ENCODE measurements around the gene PFN3.

PFN3 gene

DNA sequence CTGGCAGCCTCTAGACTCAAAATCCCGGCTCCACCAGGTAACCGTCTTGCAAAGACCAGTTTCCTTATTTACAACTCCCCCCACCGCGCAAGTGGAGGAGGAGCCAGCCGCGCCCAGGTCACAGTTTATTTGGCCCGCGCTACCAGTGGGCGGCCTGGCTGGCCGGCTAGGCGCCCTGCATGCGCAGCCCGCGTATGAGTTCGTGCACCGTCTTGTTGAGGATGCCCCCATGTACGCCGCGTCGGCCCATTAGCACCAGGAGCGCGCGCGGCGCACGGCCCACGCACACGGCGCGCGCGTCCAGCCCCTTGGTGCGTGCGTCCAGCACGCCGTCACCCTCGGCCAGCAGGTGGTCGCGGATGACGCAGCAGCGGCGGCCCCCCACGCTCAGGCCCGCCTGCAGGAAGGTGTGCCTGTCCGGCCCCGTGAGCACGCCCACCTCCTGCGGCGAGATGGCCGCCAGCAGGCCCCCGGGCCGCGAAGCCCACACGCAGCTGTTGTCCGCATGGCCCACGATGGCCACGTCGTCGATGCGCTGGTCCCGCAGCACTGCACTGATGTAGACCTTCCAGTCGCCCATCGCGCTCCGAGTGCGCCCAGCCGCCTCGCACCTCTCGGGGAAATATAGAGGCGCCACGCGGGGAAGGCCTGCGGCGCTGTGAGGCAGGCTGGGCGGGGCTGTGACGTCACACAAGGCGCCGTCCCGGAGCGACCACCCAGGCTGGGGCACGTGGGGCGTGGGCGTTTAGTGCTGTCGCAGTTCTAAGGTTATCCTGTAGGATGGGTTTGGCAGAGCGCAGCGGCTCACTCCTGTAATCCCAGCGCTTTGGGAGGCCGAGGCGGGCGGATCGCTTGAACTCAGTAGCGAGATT, at the start of gene PFN3:
TSS of gene PFN3 (minus strand) at position 665 of the 872 bp plus-strand sequence. CDS start at position 580, 85 bp downstream.
- no peak for FAIRE-seq
- DNase-seq (ENCODE audit: low spot score), result no peak

- no peak for DNase-seq (ENCODE audit: low spot score)
- no peak for FAIRE-seq
Observed at GRCh38 chr5:177449140-177450061, 48.9 kb upstream of the PFN3 start.

DNA sequence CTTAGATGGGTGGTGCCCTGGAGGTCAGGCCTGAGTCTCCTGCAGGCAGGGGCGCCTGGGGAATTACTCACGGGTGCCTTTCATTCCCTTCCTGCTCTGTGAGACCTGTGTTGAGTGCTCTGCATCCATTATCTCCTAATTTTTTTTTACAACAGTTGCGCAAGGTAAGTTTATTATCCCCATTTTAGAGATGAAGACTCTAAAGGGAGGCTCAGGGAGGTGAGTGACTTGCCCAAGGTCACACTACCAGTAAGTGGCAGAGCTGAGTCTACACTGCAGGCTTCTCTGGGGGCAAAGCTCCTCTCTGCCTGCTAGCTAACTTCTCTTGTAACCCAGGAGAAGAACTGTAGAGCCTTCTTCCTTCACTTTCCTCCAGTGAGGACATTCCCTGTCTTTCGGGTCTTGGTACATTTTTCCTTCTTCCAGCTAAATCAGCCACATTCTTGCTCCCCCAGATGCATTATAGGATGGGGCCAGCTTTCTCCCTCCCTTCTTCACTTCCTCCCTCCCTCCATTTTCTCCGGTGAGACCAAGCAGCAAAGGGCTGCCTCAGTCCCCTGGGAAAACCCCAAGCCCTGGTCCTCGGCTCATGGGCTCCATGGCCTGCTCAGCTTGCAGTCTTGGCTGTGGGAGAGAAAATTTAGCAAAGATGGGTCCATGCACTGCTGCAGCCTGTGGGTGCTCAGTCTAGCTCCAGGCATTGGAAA, 47.9 kb upstream of the PFN3 start:
- FAIRE-seq (no peak), DNase-seq (ENCODE audit: low spot score) (no peak)

- peak; percentile 53 for FAIRE-seq
Observed at GRCh38 chr5:177447611-177448243, 47.3 kb upstream of the PFN3 start.

DNA sequence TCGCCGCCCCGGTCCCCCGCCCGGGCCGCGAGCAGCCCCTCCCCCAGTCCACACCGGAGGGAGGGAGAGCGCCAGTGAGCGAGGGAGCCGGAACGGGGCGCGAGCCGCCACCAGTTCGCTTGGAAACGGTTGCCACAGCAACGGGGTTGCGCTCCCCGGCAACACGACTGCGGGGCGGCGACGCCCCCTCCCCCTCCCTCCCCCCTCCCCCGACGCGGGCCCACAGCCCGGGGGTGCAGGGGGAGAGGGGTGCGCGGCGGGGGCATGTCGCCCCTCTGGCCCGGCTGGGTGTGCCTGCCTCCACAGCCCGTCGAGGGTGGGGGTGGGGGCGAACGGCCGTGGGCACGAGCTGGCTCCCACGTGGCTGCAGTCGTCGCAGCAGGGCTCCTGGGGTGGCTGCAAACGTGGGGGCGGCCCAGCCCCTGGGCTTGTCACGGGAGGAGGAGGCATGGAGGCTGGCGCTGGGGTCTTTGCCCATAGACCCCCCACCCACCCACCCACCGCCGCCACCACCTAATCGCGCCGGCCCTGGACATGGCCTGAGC, 46.7 kb upstream of the PFN3 start:
- DNase-seq (ENCODE audit: low spot score), result peak; percentile 75
- FAIRE-seq, result no peak

More at GRCh38 chr5:177447611-177448243, 47.3 kb upstream of the PFN3 start:
- DNase-seq (ENCODE audit: low spot score), result peak; percentile 91

DNA sequence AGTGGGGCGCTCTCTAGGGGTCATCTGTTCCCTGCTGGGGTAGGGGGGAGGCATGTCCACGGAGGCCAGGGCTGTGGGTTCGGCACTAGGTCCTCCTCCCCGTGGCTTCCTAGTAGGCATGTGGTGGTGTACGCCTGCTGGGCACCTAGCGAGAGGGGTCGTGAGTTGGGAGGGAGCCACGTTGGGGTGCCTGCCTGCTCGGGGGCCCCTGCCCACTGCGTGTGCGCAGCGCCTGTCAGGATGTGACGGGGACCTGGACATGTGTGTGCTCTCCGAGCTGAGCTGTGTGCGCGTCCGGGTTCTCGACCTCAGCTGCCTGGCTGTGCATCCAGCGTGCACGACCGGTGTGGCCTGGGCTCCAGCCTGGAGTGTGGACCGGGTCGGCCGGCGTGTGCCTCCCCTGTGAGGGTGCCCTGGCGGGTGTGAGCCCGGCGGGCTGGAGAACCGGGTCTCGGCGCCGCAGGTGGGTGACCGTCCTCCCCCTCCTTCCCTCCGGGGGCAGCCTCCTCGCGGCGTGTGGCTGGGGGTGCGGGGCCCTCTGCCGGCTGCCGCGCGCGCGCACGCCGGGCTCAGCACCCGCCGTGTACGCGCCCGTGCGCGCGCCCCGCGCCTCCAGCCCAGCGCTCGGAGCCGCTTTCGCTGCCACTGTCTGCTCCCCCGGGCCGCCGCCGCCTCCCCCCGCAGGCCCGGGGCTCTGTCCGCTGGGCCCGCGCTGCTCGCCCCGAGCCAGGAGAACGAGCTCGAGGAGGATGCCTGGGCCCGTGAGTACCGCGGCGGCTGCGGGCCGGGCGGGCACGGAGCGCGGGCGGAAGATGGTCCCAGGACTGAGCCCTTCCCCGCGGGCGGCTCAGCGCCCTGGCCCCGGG, 46.0 kb upstream of the PFN3 start, which contains the start of gene PRR7:
TSS of gene PRR7 (plus strand) at position 615 of the 866 bp plus-strand sequence. CDS start 8,254 bp downstream, outside the sequence.
- DNase-seq (ENCODE audit: low spot score) (peak; percentile 91), FAIRE-seq (peak; percentile 93)

DNA sequence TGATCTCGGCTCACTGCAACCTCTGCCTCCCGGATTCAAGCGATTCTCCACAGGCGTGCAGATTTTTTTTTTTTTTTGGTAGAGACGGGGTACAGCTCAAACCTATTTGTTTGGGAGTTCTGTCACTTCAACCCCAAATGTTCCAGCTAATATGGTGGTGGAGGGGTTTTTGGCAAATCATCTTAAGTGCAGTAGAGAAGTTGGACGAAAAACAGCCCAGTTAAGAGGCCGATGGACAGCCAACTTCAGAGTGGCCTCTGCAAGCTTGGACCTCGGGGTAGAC, 45.4 kb upstream of the PFN3 start:
- FAIRE-seq, result no peak

DNA sequence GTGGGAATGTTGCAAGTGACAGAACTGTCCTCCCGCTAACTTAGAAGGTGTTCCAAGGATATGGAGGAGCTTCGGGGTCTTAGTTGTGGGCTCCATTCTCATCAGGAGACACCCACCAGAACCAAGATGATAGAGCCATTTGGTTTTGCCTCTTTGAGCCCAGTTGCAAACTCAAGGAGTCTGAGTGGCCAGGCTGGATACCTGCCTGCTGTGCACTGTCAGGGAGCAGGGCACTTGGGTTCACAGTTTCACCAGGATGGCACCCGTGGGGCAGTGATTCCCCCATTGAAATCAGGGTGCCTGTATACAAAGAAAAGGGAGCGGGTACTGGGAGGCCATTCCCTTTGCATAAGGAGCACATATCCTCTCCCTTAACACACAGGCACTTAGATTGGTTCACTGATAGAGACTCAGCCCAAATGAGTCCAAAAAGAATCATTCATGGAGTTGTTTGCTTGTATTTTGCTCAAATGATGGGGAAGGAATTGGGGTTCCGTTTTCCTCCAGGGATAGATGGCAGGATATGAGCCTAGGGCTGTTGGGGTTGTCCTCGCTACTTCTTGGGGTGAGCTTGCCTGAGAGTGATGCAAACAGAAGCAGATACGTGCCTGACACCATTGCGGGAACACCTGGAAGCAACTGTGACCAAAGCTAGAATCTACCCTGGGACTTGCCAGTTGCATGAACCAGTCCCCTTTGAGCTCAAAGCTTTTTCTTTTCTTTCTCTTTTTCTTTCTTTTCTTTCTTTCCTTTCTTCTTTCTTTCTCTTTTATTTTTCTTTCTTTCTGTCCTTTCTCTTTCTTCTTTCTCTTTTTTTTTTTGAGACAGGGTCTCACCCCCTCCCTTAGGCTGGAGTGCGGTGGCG, 44.8 kb upstream of the PFN3 start:
- no peak for DNase-seq (ENCODE audit: low spot score)
- no peak for FAIRE-seq

More for the DNA sequence above, 45.4 kb upstream of the PFN3 start:
- no peak for DNase-seq (ENCODE audit: low spot score)

DNA sequence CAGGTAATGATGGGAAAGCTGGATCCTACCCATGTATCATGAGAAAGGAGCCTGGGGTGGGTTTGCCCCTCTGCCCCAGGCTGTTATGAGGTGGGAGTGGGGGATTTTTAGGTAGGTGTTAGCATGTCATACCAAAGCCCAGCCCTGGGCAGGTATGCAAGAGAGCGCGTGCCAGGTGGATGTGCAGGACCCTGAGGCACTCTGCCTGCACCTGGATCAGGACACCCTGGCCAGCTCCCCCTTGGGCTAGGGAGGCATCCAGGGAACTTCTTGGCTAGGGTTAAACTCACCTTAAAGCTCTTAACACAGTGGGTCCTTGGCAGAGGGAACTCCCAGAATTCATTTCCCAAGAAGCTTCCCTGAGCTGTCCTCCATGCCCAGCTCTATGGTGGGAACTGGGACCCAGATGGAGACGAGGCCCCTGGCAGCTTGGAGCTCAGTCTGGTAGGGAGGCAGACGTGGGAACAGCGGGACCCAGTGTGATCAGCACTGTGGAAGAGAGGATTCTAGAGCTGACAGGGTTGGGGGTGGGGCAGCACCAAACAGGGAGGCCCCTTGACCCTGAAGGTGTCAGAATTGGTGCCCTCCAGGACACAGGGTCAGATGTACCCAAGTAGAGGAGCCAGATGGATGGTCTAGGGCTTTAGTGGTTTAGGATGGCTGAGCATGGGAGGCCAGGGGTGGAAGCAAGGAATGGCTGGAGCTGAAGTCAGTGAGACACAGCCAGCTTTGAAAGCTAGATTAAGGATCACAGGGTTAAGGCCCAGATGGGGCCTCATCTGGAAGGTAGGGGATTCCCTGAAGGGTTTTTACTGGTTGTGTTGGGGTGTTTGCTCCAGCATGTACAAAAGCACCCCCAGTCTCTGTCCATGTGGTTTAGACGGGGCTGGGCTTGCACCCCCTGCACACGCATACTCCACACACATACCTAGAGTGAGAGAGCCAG, 43.9 kb upstream of the PFN3 start:
- FAIRE-seq (no peak), DNase-seq (ENCODE audit: low spot score) (no peak)

GRCh38 chr5:177443144-177443983, 42.9 kb upstream of the PFN3 start:
- FAIRE-seq (no peak), DNase-seq (ENCODE audit: low spot score) (no peak)

DNA sequence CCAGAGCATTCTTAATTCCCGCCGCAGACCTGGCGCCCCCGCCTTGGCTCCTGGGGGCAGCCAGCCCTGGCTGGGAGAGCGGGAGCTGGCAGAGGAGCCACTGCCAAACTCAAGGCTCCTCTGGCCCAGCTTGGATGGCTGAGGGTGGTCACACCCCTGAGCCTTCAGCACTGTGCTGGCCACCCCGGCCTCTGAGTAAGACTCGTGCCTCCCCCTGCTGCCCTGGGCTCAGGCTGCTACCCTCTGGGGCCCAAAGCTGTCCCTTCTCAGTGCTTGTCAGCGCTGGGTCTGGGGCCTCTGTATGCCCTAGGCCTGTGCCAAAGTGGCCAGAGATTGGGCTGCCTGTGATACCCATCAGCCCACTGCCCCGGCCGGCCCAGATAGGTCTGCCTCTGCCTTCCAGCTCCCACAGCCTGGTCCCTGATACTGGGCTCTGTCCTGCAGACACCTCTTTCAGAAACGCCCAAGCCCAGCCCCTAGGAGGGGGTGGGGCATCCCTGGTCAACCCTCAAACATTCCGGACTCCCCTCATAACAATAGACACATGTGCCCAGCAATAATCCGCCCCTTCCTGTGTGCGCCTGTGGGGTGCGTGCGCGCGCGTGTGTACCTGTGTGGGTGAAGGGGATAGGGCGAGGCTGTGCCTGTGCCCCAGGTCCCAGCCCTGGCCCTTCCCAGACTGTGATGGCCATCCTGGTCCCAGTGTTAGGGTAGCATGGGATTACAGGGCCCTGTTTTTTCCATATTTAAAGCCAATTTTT, 41.8 kb upstream of the PFN3 start:
- DNase-seq (ENCODE audit: low spot score), result no peak
- no peak for FAIRE-seq

GRCh38 chr5:177440990-177441780, 40.7 kb upstream of the PFN3 start:
- DNase-seq (ENCODE audit: low spot score) (no peak), FAIRE-seq (no peak)

DNA sequence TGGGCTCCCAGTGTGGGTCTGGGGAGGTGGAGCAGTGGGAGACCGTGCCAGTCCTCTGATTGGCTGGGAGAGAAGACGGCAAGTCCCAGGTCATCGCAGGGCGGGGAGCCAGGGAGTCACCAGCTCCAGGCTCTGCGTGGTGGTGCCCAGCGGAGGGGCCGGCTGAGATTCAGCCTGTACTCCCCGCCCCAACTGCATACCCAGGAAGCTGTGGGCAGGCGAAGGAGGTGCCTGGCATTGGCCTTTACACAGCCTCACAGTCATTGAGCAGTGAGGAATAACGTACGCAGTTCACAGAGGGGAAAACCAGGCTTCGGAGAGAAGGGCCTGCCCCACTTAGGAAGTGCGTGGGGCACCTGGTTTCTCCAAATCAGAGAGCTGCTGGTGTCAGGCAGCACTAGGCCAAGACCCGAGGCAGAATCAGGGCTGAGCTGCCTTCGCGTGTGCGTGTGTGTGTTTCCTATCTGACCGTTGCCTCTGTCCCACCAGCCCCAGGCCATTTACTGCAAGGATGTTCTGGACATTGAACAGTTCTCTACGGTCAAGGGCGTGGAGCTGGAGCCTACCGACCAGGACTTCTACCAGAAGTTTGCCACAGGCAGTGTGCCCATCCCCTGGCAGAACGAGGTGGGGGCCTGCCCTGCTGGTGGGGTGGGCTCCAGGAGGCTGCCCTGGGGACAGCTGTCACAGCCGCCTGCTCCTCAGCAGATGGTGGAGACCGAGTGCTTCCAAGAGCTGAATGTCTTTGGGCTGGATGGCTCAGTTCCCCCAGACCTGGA, 39.9 kb upstream of the PFN3 start:
- FAIRE-seq (no peak), DNase-seq (ENCODE audit: low spot score) (no peak)

DNA sequence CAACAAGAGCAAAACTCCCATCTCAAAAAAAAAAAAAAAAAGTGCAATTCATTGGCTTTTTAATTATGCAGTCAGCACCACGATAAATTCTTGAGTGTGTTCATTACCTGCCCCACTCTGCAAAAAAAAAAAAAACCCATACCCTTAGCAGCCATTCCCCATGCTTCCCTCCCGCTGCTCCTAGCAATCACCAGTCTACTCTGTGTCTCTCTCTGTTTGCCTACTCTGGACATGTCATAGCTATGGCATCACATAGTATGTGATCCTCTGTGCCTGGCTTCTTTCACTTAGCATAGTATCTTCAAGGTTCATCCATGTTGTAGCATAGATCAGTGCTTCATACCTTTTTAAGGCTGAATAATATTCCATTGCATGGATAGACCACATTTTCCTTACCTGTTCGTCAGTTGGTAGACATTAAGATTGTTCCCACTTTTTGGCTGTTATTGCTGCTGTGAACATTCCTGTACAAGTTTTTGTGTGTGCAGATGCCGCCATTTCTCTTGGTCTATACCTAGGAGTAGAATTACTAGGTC, 39.1 kb upstream of the PFN3 start:
- FAIRE-seq (no peak), DNase-seq (ENCODE audit: low spot score) (no peak)

Measured in urothelium cell line (cell line).